IMR-90 (cell line): ENCODE data around the gene C6orf136. TPM values are rescaled to one million over a fixed set of nuclear protein-coding genes. Genes with fewer than 3 reads are reported as not detected.

Source experiments
- ATAC-seq: fragments of 200-7000 bp; cut with Tn5 transposase; 2 replicates; pipeline ENCODE4 v1.9.1; 2020; ENCODE audit warnings: low read depth, mild to moderate bottlenecking, moderate library complexity
- BruUV-seq: library from RNA; stranded (reverse); fragments of 400-500 nt; replicated peaks from 2 replicates; lab custom pipeline; 2021; lab: Mats Ljungman, UMichigan
- CTCF ChIA-PET: fragments of 300-600 bp; formaldehyde crosslinking; extraction: SDS; loops from one replicate; lab custom pipeline; 2021; ENCODE audit warnings: antibody characterized with exemption; lab: Yijun Ruan, JAX
- POLR2A ChIA-PET: fragments of 300-600 bp; sonication (Branson Sonifier 250); formaldehyde crosslinking; loops from one replicate; lab custom pipeline; 2022; ENCODE audit warnings: antibody characterized with exemption; ENCODE audit not compliant: unreplicated experiment; lab: Charles Lee
- DNase-seq: peaks from one replicate; pipeline ENCODE4 v3.0.0; 2013
- H2AFZ ChIP-seq: replicated peaks from 2 replicates; pipeline ENCODE3; 2013; ENCODE audit warnings: low read length, mild to moderate bottlenecking; ENCODE audit not compliant: poor library complexity
- H2AK5ac ChIP-seq: 2 replicates; pipeline ENCODE4 v1.6.1; 2013; ENCODE audit warnings: low read depth, low read length, inconsistent platforms
- H2AK9ac ChIP-seq: replicated peaks from 2 replicates; pipeline ENCODE3; 2013; ENCODE audit warnings: mild to moderate bottlenecking, low read depth, low read length, moderate library complexity; ENCODE audit not compliant: poor library complexity
- H2BK120ac ChIP-seq: 2 replicates; pipeline ENCODE4 v1.6.1; 2013; ENCODE audit warnings: low read depth, low read length, inconsistent platforms
- H2BK15ac ChIP-seq: 3 replicates; pipeline ENCODE4 v1.6.1; 2013; ENCODE audit warnings: low read depth, low read length, inconsistent platforms
- H2BK20ac ChIP-seq: 2 replicates; pipeline ENCODE4 v1.6.1; 2013; ENCODE audit warnings: low read depth, mild to moderate bottlenecking, inconsistent platforms, low read length, moderate library complexity
- H2BK5ac ChIP-seq: 2 replicates; pipeline ENCODE4 v1.6.1; 2013; ENCODE audit warnings: mild to moderate bottlenecking, low read depth, low read length, inconsistent platforms; ENCODE audit not compliant: poor library complexity, severe bottlenecking
- H3K14ac ChIP-seq: replicated peaks from 2 replicates; pipeline ENCODE4 v1.6.1; 2013; ENCODE audit warnings: low read depth, low read length, inconsistent platforms
- H3K18ac ChIP-seq: 2 replicates; pipeline ENCODE4 v1.6.1; 2013; ENCODE audit warnings: low read depth, low read length, control low read depth
- H3K23ac ChIP-seq: 2 replicates; pipeline ENCODE4 v1.6.1; 2013; ENCODE audit warnings: low read depth, low read length, inconsistent platforms
- H3K27ac ChIP-seq: 2 replicates; pipeline ENCODE4 v1.5.1; 2013; ENCODE audit warnings: mild to moderate bottlenecking, control low read depth, low read length; ENCODE audit not compliant: insufficient read depth
- H3K27me3 ChIP-seq: 2 replicates; pipeline ENCODE4 v1.6.1; 2013; ENCODE audit warnings: low read length; ENCODE audit not compliant: control insufficient read depth, insufficient read depth
- H3K36me3 ChIP-seq: 2 replicates; pipeline ENCODE4 v1.6.1; 2013; ENCODE audit warnings: low read length, mixed read lengths; ENCODE audit not compliant: control insufficient read depth, insufficient read depth
- H3K4ac ChIP-seq: 2 replicates; pipeline ENCODE4 v1.6.1; 2013; ENCODE audit warnings: low read depth, low read length, inconsistent platforms
- H3K4me1 ChIP-seq: 2 replicates; pipeline ENCODE4 v1.6.1; 2013; ENCODE audit warnings: low read length, mixed read lengths; ENCODE audit not compliant: control insufficient read depth, insufficient read depth
- H3K4me2 ChIP-seq: 2 replicates; pipeline ENCODE4 v1.6.1; 2013; ENCODE audit warnings: low read depth, mild to moderate bottlenecking, control low read depth, low read length, moderate library complexity
- H3K4me3 ChIP-seq: 2 replicates; pipeline ENCODE4 v1.5.1; 2013; ENCODE audit warnings: low read depth, mild to moderate bottlenecking, control low read depth, low read length, moderate library complexity; ENCODE audit not compliant: insufficient read depth
- H3K56ac ChIP-seq: 2 replicates; pipeline ENCODE4 v1.6.1; 2013; ENCODE audit warnings: low read length, inconsistent platforms; ENCODE audit not compliant: insufficient read depth; ENCODE audit errors: extremely low read depth
- H3K79me1 ChIP-seq, 2 experiments: 2 replicates each; pipeline ENCODE4 v1.6.1; 2013; ENCODE audit warnings: low read length in 2 of 2, inconsistent platforms in 1 of 2, low read depth in 1 of 2
- H3K9ac ChIP-seq: 2 replicates; pipeline ENCODE4 v1.6.1; 2013; ENCODE audit warnings: low read depth, low read length, control low read depth
- H3K9me1 ChIP-seq: 2 replicates; pipeline ENCODE4 v1.6.1; 2013; ENCODE audit warnings: low read length, inconsistent platforms; ENCODE audit not compliant: insufficient read depth
- H3K9me3 ChIP-seq: 2 replicates; pipeline ENCODE4 v1.6.1; 2013; ENCODE audit warnings: low read length; ENCODE audit not compliant: control insufficient read depth, insufficient read depth
- H4K20me1 ChIP-seq: 2 replicates; pipeline ENCODE4 v1.6.1; 2013; ENCODE audit warnings: low read length, inconsistent platforms; ENCODE audit not compliant: insufficient read depth
- H4K5ac ChIP-seq: 2 replicates; pipeline ENCODE4 v1.6.1; 2013; ENCODE audit warnings: mild to moderate bottlenecking, low read depth, low read length, control low read depth
- H4K8ac ChIP-seq, 2 experiments: 2 replicates each; pipeline ENCODE4 v1.6.1; 2013; ENCODE audit warnings: low read depth in 2 of 2, low read length in 2 of 2, control low read depth in 1 of 2, inconsistent platforms in 1 of 2
- H4K91ac ChIP-seq: 2 replicates; pipeline ENCODE4 v1.6.1; 2013; ENCODE audit warnings: low read depth, low read length, inconsistent platforms; ENCODE audit not compliant: insufficient read depth
- BHLHE40 ChIP-seq: fragments of 150-350 bp; IDR thresholded peaks from 2 replicates; pipeline ENCODE4 v1.6.1; 2016; ENCODE audit warnings: mild to moderate bottlenecking, low read depth, low read length
- CEBPB ChIP-seq: IDR thresholded peaks from 2 replicates; pipeline ENCODE4 v1.6.1; 2012; ENCODE audit warnings: low read depth, low read length, improper control_type of control experiment
- CHD1 ChIP-seq: IDR thresholded peaks from 2 replicates; pipeline ENCODE4 v1.6.1; 2012; ENCODE audit warnings: low read depth, low read length, improper control_type of control experiment
- CTCF ChIP-seq: conservative IDR thresholded peaks from 2 replicates; pipeline ENCODE4 v1.5.1; 2012; ENCODE audit warnings: mild to moderate bottlenecking, low read depth, low read length, improper control_type of control experiment
- ELK1 ChIP-seq: fragments of 150-350 bp; IDR thresholded peaks from 2 replicates; pipeline ENCODE4 v1.6.1; 2016; ENCODE audit warnings: low read depth, mild to moderate bottlenecking, low read length, moderate library complexity, borderline replicate concordance
- FOS ChIP-seq: fragments of 150-350 bp; IDR thresholded peaks from 2 replicates; pipeline ENCODE4 v1.6.1; 2016; ENCODE audit warnings: low read depth, low read length
- MAFK ChIP-seq: IDR thresholded peaks from 2 replicates; pipeline ENCODE4 v1.6.1; 2012; ENCODE audit warnings: low read depth, low read length, improper control_type of control experiment
- MAZ ChIP-seq: IDR thresholded peaks from 2 replicates; pipeline ENCODE4 v1.6.1; 2012; ENCODE audit warnings: low read depth, mild to moderate bottlenecking, low read length, improper control_type of control experiment, moderate library complexity, borderline replicate concordance
- MXI1 ChIP-seq: IDR thresholded peaks from 2 replicates; pipeline ENCODE4 v1.6.1; 2012; ENCODE audit warnings: low read depth, mild to moderate bottlenecking, low read length, moderate library complexity, borderline replicate concordance
- NFE2L2 ChIP-seq: fragments of 150-350 bp; IDR thresholded peaks from 2 replicates; pipeline ENCODE4 v1.6.1; 2016; ENCODE audit warnings: low read depth, mild to moderate bottlenecking, low read length
- POLR2A ChIP-seq: IDR thresholded peaks from 2 replicates; pipeline ENCODE4 v1.6.1; 2012; ENCODE audit warnings: mild to moderate bottlenecking, low read depth, low read length
- RAD21 ChIP-seq: IDR thresholded peaks from 2 replicates; pipeline ENCODE4 v1.6.1; 2012; ENCODE audit warnings: low read length, improper control_type of control experiment
- RCOR1 ChIP-seq: IDR thresholded peaks from 2 replicates; pipeline ENCODE4 v1.6.1; 2012; ENCODE audit warnings: mild to moderate bottlenecking, low read length, improper control_type of control experiment; ENCODE audit not compliant: insufficient replicate concordance
- RFX5 ChIP-seq: IDR thresholded peaks from 2 replicates; pipeline ENCODE4 v1.8.0; 2012; ENCODE audit warnings: low read depth, mild to moderate bottlenecking, low read length, moderate library complexity
- SMC3 ChIP-seq: fragments of 150-350 bp; IDR thresholded peaks from 2 replicates; pipeline ENCODE4 v1.6.1; 2016; ENCODE audit warnings: low read depth, mild to moderate bottlenecking, antibody characterized with exemption, low read length, moderate library complexity
- USF2 ChIP-seq: fragments of 150-350 bp; IDR thresholded peaks from 2 replicates; pipeline ENCODE4 v1.6.1; 2017; ENCODE audit warnings: mild to moderate bottlenecking, antibody characterized with exemption, low read length, low read depth
- WGBS, 2 experiments: methylation state at CpG; one replicate each; pipeline versions ENCODE4 v1.1.5 to v1.1.7; 2013; ENCODE audit warnings: missing lambda C conversion rate in 2 of 2; ENCODE audit not compliant: insufficient read length in 1 of 2; ENCODE audit errors: extremely low coverage in 2 of 2; 5-methylcytosine and 5-hydroxymethylcytosine counted together
- dilution Hi-C: fragments of 300-500 bp; cut with HindIII; formaldehyde crosslinking; loops from one replicate; pipeline ENCODE4 v1.14.3; 2018; ENCODE audit warnings: low sequenced_read_pairs; ENCODE audit not compliant: unreplicated experiment
- in situ Hi-C: fragments of 300-500 bp; cut with MboI; formaldehyde crosslinking; loops from 3 replicates; pipeline ENCODE4 v1.14.3; 2019; ENCODE audit warnings: low sequenced_read_pairs, inconsistent platforms, mixed read lengths
- intact Hi-C: fragments of 100-400 bp; cut with micrococcal nuclease; formaldehyde crosslinking; loops from 2 replicates; pipeline ENCODE4 v1.10.0; 2022
- polyA plus RNA-seq, 3 experiments: library from polyadenylated mRNA; depleted of rRNA; stranded (reverse); fragments of >200 nt; gene quantifications; 2 replicates each; pipeline ENCODE4 v1.2.3, GENCODE V29; 2012; ENCODE audit warnings: low replicate concordance in 1 of 3
- total RNA-seq: library from RNA; depleted of rRNA; stranded (reverse); fragments of >200 nt; gene quantifications from 2 replicates; pipeline ENCODE4 v1.2.3, GENCODE V29; 2012

The C6orf136 gene
- total and polyA plus RNA-seq, 2 of the 4 experiments (the other 2 are of a cell fraction) = 1.1 to 11.7 TPM

- intact Hi-C loops (no loop called here), in situ Hi-C loops (no loop called here), dilution Hi-C loops (no loop called here)
- H3K9me1 ChIP-seq = peaks cover 13% of the 10 kb centered on the region
- peak overlapping the region; percentile 97 for H4K91ac ChIP-seq
- no peak overlapping the region; the same call in 1 of the 2 replicates for H3K18ac ChIP-seq
- peak overlapping the region; percentile 40; the same call in 1 of the 3 replicates for H2BK15ac ChIP-seq
- peak overlapping the region; percentile 98 for H2AK5ac ChIP-seq
- H3K36me3 ChIP-seq = peaks cover 15% of the 10 kb centered on the region
- BruUV-seq = no TSS peak
- peak overlapping the region; percentile 95 for H3K56ac ChIP-seq
- H3K9ac ChIP-seq = peak overlapping the region; percentile 92
- no CpG with 5 or more reads among the region's 9 CpGs for WGBS, 2 experiments
- peak overlapping the region; percentile 12; the same call in 1 of the 2 replicates for H2BK120ac ChIP-seq
- DNase-seq = no peak
- peaks cover 19% of the 10 kb centered on the region for H3K4me1 ChIP-seq
- peaks cover 18 to 37% of the 10 kb centered on the region in 2 experiments; a peak in 3 of 4 replicates for H3K79me1 ChIP-seq
- H3K27ac ChIP-seq = peak overlapping the region; percentile 96
- H2AK9ac ChIP-seq = peak overlapping the region; percentile 100
- ATAC-seq = no peak
- POLR2A ChIA-PET = no interaction called here
- peak overlapping the region; percentile 88 to 96; a peak in 3 of 4 replicates for H4K8ac ChIP-seq
- H3K4me2 ChIP-seq = peak overlapping the region; percentile 73
- TF ChIP-seq NFE2L2 = no peak
- TF ChIP-seq FOS = no peak
- TF ChIP-seq MAZ = no peak
- TF ChIP-seq CHD1 = no peak
- TF ChIP-seq ELK1 = no peak
- TF ChIP-seq RAD21 = no peak
- no peak for TF ChIP-seq RCOR1
- no peak for TF ChIP-seq RFX5
- no peak for TF ChIP-seq SMC3
- TF ChIP-seq MXI1 = no peak
- TF ChIP-seq MAFK = no peak
- TF ChIP-seq POLR2A = no peak
- no peak for TF ChIP-seq CEBPB
- TF ChIP-seq USF2 = no peak
- no peak for TF ChIP-seq BHLHE40
- TF ChIP-seq CTCF = no peak
- no peak overlapping the region for H3K4me3 ChIP-seq
- H3K4ac ChIP-seq = peak overlapping the region; percentile 98
- peak overlapping the region; percentile 93; the same call in 1 of the 2 replicates for H3K23ac ChIP-seq
- CTCF ChIA-PET = interaction anchor here (2.2 kb wide), 1 partner anchor 10 kb away, joined by 6 read pairs; no protein-coding TSS in a partner anchor
- H3K9me3 ChIP-seq = no peaks in the 10 kb centered on the region
- H2AFZ ChIP-seq = no peak overlapping the region
- H2BK20ac ChIP-seq = peak overlapping the region; percentile 60; the same call in 1 of the 2 replicates
- peak overlapping the region; percentile 69; the same call in 1 of the 2 replicates for H4K5ac ChIP-seq
- H3K14ac ChIP-seq = peak overlapping the region; percentile 97
- peak overlapping the region; percentile 92 for H2BK5ac ChIP-seq
- no peaks in the 10 kb centered on the region for H3K27me3 ChIP-seq
- peaks cover 24% of the 10 kb centered on the region for H4K20me1 ChIP-seq
Measured at GRCh38 chr6:30688569-30688968, 41.6 kb downstream of the C6orf136 start.
